SK-N-SH (cell line): ENCODE data around the gene AP1AR. TPM values are rescaled to one million over a fixed set of nuclear protein-coding genes. Genes with fewer than 3 reads are reported as not detected.

ENCODE experiments used
- CTCF ChIA-PET: fragments of 300-600, 350-600 bp; formaldehyde crosslinking; extraction: SDS; loops from one replicate; lab custom pipeline; 2021; lab: Yijun Ruan, JAX
- POLR2A ChIA-PET: fragments of 350-600 bp; sonication (Branson Sonifier 250); formaldehyde crosslinking; extraction: SDS; loops from one replicate; lab custom pipeline; 2020; ENCODE audit warnings: antibody characterized with exemption, inconsistent platforms; lab: Yijun Ruan, JAX
- DNase-seq: peaks from one replicate; pipeline ENCODE4 v3.0.0; 2012
- H2AFZ ChIP-seq: fragments of 200-600 bp; sonication (generic); 2 replicates; pipeline ENCODE4 v1.8.1; 2016; ENCODE audit warnings: antibody characterized with exemption, mild to moderate bottlenecking, low read depth
- H3F3A ChIP-seq: fragments of 200-600 bp; sonication (generic); replicated peaks from 2 replicates; pipeline ENCODE3; 2016; ENCODE audit warnings: antibody characterized with exemption, mild to moderate bottlenecking; ENCODE audit not compliant: insufficient read depth
- H3K27ac ChIP-seq, 2 experiments: fragments of 200-500 bp in 1 of 2; fragments of 200-600 bp in 1 of 2; sonication (Bioruptor generic) in 1 of 2; sonication (generic), shearing (Covaris generic) in 1 of 2; 2 replicates each; pipeline versions ENCODE4 v1.5.1 to v1.6.1; 2014 to 2016; ENCODE audit warnings: low read depth in 2 of 2, inconsistent platforms in 1 of 2, low read length in 1 of 2, mild to moderate bottlenecking in 1 of 2, mixed read lengths in 1 of 2
- H3K27me3 ChIP-seq: fragments of 200-600 bp; sonication (generic), shearing (Covaris generic); 2 replicates; pipeline ENCODE4 v1.6.1; 2016; ENCODE audit warnings: mixed run types; ENCODE audit not compliant: insufficient read depth
- H3K36me3 ChIP-seq, 2 experiments: fragments of 200-500 bp in 1 of 2; fragments of 200-600 bp in 1 of 2; sonication (Bioruptor generic) in 1 of 2; sonication (generic) in 1 of 2; replicated peaks in 1 of 2; 2 replicates each; pipeline versions ENCODE3 to v1.5.1; 2014 to 2016; ENCODE audit warnings: low read length in 1 of 2, mild to moderate bottlenecking in 1 of 2; ENCODE audit not compliant: insufficient read depth in 2 of 2, control insufficient read depth in 1 of 2
- H3K4me1 ChIP-seq, 2 experiments: fragments of 200-500 bp in 1 of 2; fragments of 200-600 bp in 1 of 2; sonication (Bioruptor generic) in 1 of 2; sonication (generic), shearing (Covaris generic) in 1 of 2; 2 replicates each; pipeline versions ENCODE4 v1.5.1 to v1.6.1; 2014 to 2016; ENCODE audit warnings: low read depth in 1 of 2, low read length in 1 of 2, mixed run types in 1 of 2; ENCODE audit not compliant: insufficient read depth in 2 of 2, control insufficient read depth in 1 of 2
- H3K4me2 ChIP-seq: fragments of 200-600 bp; sonication (generic), shearing (Covaris generic); 2 replicates; pipeline ENCODE4 v1.6.1; 2017; ENCODE audit warnings: mixed run types
- H3K4me3 ChIP-seq, 2 experiments: fragments of 200-500 bp in 1 of 2; fragments of 200-600 bp in 1 of 2; sonication (Bioruptor generic) in 1 of 2; sonication (generic), shearing (Covaris generic) in 1 of 2; 2 replicates each; pipeline versions ENCODE4 v1.5.1 to v1.8.1; 2014 to 2016; ENCODE audit warnings: low read depth in 2 of 2, inconsistent platforms in 1 of 2, low read length in 1 of 2, mild to moderate bottlenecking in 1 of 2, mixed read lengths in 1 of 2, moderate library complexity in 1 of 2
- H3K79me2 ChIP-seq: fragments of 200-600 bp; sonication (generic); 2 replicates; pipeline ENCODE4 v1.8.1; 2017; ENCODE audit warnings: mild to moderate bottlenecking; ENCODE audit not compliant: insufficient read depth
- H3K9ac ChIP-seq: fragments of 200-600 bp; sonication (generic); 2 replicates; pipeline ENCODE4 v1.6.1; 2017; ENCODE audit warnings: mixed run types
- H3K9me2 ChIP-seq: fragments of 200-600 bp; sonication (generic); 2 replicates; pipeline ENCODE4 v1.6.1; 2017; ENCODE audit warnings: mixed run types
- H3K9me3 ChIP-seq: fragments of 200-600 bp; sonication (generic); 2 replicates; pipeline ENCODE4 v1.6.1; 2017; ENCODE audit warnings: mixed run types, mild to moderate bottlenecking, moderate library complexity
- H4K20me1 ChIP-seq: fragments of 200-600 bp; sonication (generic); 2 replicates; pipeline ENCODE4 v1.6.1; 2017; ENCODE audit warnings: mild to moderate bottlenecking, mixed run types; ENCODE audit not compliant: insufficient read depth
- CHD2 ChIP-seq: fragments of 150-350 bp; IDR thresholded peaks from 2 replicates; pipeline ENCODE4 v1.6.1; 2018; ENCODE audit warnings: low read length; ENCODE audit not compliant: partially characterized antibody
- ELF1 ChIP-seq: IDR thresholded peaks from 2 replicates; pipeline ENCODE4 v1.4.0; 2012
- EP300 ChIP-seq, 2 experiments: IDR thresholded peaks; 2 replicates each; pipeline versions ENCODE4 v1.4.0 to v1.6.1; 2012; ENCODE audit warnings: borderline replicate concordance in 1 of 2, low read depth in 1 of 2, low read length in 1 of 2
- FOXJ3 ChIP-seq: sonication (generic); formaldehyde crosslinking; IDR thresholded peaks from 2 replicates; pipeline ENCODE4 v1.5.1; 2020; ENCODE audit warnings: mild to moderate bottlenecking, missing genetic modification reagents
- FOXM1 ChIP-seq: IDR thresholded peaks from 2 replicates; pipeline ENCODE4 v1.4.0; 2012; ENCODE audit warnings: low read depth, mild to moderate bottlenecking
- MEF2A ChIP-seq: IDR thresholded peaks from 2 replicates; pipeline ENCODE4 v1.4.0; 2012; ENCODE audit warnings: low read depth, borderline replicate concordance
- MXI1 ChIP-seq: IDR thresholded peaks from 2 replicates; pipeline ENCODE4 v1.6.1; 2012; ENCODE audit warnings: mild to moderate bottlenecking, low read depth, low read length, improper control_type of control experiment
- NRF1 ChIP-seq: IDR thresholded peaks from 2 replicates; pipeline ENCODE4 v1.6.1; 2012; ENCODE audit warnings: low read depth, mild to moderate bottlenecking, low read length
- POLR2AphosphoS5 ChIP-seq: IDR thresholded peaks from 2 replicates; pipeline ENCODE4 v1.6.1; 2012; ENCODE audit warnings: low read depth, low read length
- RFX5 ChIP-seq: IDR thresholded peaks from 2 replicates; pipeline ENCODE4 v1.6.1; 2012; ENCODE audit warnings: mild to moderate bottlenecking, improper control_type of control experiment, low read length
- TCF12 ChIP-seq: IDR thresholded peaks from 2 replicates; pipeline ENCODE4 v1.4.0; 2012
- WGBS: methylation state at CpG from one replicate; pipeline ENCODE4 v1.1.6; 2017; ENCODE audit warnings: low lambda C conversion rate; 5-methylcytosine and 5-hydroxymethylcytosine counted together
- polyA plus RNA-seq, 3 experiments: library from polyadenylated mRNA; depleted of rRNA; stranded (reverse); fragments of >200 nt; gene quantifications; 2 replicates each; pipeline ENCODE4 v1.2.3, GENCODE V29; 2012
- TF ChIP-seq, protein P1 (sequence below): IDR thresholded peaks from 2 replicates; pipeline ENCODE4 v1.4.0; 2012; ENCODE audit warnings: low read depth
- TF ChIP-seq, protein P2 (sequence below): fragments of 150-350 bp; IDR thresholded peaks from 2 replicates; pipeline ENCODE4 v1.6.1; 2017; ENCODE audit warnings: antibody characterized with exemption, low read length, low read depth, borderline replicate concordance
- TF ChIP-seq, protein P3 (sequence below): IDR thresholded peaks from 2 replicates; pipeline ENCODE4 v1.4.0; 2012; ENCODE audit warnings: low read depth, borderline replicate concordance
- TF ChIP-seq, protein P4 (sequence below): IDR thresholded peaks from 2 replicates; pipeline ENCODE4 v1.6.1; 2012; ENCODE audit warnings: mild to moderate bottlenecking, low read depth, low read length, moderate library complexity
- TF ChIP-seq, protein P5 (sequence below): IDR thresholded peaks from 2 replicates; pipeline ENCODE4 v1.4.0; 2012; ENCODE audit warnings: low read depth, borderline replicate concordance

Gene AP1AR
- polyA plus RNA-seq, 1 of the 3 experiments (the other 2 are of a cell fraction) = 8.5 TPM

DNA sequence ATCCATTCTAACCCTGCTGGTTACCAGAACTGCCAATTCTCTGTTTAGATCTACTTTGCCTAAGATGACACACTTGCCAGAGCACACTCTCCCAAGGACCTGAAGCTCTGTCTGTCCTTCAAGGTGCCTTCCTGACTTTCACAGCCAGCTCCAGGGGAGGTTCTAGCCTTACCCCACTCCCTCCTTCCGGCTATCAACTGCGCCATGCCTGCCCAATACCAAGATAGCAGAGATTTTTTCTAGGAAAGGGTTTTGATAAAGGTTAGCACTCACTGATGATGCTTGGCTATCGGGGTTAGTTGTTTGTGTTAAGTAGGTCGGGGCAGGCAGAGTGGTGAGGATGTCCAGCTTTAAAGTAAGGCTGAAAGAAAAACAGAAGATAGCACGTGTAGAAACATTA lies 79.9 kb downstream of the AP1AR start:
- Histone ChIP-seq H3K9ac (no peak overlapping the region), H3K9me3 (no peaks in the 10 kb centered on the region), H3K27me3 (no peaks in the 10 kb centered on the region), H3K4me2 (no peak overlapping the region), H3K79me2 (no peaks in the 10 kb centered on the region), H2AFZ (no peak overlapping the region), H3K4me3 (no peak overlapping the region), H3F3A (no peaks in the 10 kb centered on the region), H3K4me1 (no peaks in the 10 kb centered on the region), H4K20me1 (no peaks in the 10 kb centered on the region), H3K27ac (no peak overlapping the region)
- 84% methylated on average over 5 of the region's 5 CpGs for WGBS
- CTCF ChIA-PET = interaction anchor here (0.9 to 1.4 kb wide), 3 partner anchors 10 to 293 kb away, joined by 3 to 4 read pairs (median 3); no protein-coding TSS in a partner anchor
- POLR2A ChIA-PET = no interaction called here
- no peak for DNase-seq
- TF ChIP-seq RFX5 = no peak
- no peak for TF ChIP-seq NRF1
- TF ChIP-seq POLR2AphosphoS5 = no peak
- TF ChIP-seq, protein P1, sequence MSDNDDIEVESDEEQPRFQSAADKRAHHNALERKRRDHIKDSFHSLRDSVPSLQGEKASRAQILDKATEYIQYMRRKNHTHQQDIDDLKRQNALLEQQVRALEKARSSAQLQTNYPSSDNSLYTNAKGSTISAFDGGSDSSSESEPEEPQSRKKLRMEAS = no peak
- no peak for TF ChIP-seq EP300 (IDR thresholded peaks at IDR 0.05; ENCODE audit: borderline replicate concordance in 1 of 2, low read depth in 1 of 2, low read length in 1 of 2)
- TF ChIP-seq, protein P2, sequence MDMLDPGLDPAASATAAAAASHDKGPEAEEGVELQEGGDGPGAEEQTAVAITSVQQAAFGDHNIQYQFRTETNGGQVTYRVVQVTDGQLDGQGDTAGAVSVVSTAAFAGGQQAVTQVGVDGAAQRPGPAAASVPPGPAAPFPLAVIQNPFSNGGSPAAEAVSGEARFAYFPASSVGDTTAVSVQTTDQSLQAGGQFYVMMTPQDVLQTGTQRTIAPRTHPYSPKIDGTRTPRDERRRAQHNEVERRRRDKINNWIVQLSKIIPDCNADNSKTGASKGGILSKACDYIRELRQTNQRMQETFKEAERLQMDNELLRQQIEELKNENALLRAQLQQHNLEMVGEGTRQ = no peak
- no peak for TF ChIP-seq CHD2
- no peak for TF ChIP-seq ELF1
- TF ChIP-seq TCF12 = no peak
- TF ChIP-seq FOXJ3 = no peak
- TF ChIP-seq FOXM1 = no peak
- no peak for TF ChIP-seq MXI1
- TF ChIP-seq, protein P3, sequence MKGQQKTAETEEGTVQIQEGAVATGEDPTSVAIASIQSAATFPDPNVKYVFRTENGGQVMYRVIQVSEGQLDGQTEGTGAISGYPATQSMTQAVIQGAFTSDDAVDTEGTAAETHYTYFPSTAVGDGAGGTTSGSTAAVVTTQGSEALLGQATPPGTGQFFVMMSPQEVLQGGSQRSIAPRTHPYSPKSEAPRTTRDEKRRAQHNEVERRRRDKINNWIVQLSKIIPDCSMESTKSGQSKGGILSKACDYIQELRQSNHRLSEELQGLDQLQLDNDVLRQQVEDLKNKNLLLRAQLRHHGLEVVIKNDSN = no peak
- TF ChIP-seq, all 33 proteins: peak for 0
- Histone ChIP-seq H3K36me3 (no peaks in the 10 kb centered on the region), H3K9me2 (no peaks in the 10 kb centered on the region)

DNA sequence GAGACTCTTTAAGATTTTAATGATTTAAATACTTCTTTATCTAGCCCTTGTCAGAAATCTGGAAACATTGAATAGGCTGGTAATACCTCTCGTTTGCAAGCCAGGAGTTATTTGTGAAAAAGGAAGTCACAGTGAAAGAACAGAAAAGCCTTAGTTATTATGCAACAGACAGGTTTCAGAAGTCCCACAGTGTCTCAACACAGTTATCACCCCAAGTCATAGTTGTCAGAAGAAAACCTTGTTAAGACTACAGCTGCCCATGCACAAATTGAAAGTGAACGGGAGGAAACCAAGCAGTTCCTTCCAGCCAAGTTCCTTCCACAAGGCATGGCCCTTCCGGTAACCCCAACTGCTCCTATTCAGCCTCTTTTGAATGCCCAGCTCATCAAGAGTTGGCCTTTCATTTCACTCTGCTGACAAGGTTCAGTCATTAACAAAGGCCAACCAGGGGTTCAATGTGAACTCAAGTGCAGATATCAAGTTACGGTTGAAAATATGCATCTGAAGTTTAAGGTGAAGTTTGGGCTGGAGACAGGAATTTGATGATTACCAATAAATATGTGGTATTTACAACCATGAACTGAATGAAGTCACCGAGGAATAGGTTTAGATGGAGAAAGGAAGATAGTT lies 81.1 kb downstream of the AP1AR start:
- no peaks in the 10 kb centered on the region for H3F3A ChIP-seq
- H3K79me2 ChIP-seq = no peaks in the 10 kb centered on the region
- DNase-seq = no peak
- no peaks in the 10 kb centered on the region for H3K9me2 ChIP-seq
- no peaks in the 10 kb centered on the region for H3K9me3 ChIP-seq
- no peak overlapping the region for H2AFZ ChIP-seq
- H3K36me3 ChIP-seq = no peaks in the 10 kb centered on the region
- no peak overlapping the region for H3K4me3 ChIP-seq
- ChIA-PET POLR2A (no interaction called here), CTCF (interaction anchor here (1.0 kb wide), 1 partner anchor 12 kb away, joined by 3 read pairs; no protein-coding TSS in a partner anchor)
- H3K4me1 ChIP-seq = no peaks in the 10 kb centered on the region
- TF ChIP-seq, protein P1 = no peak
- TF ChIP-seq MEF2A = no peak
- no peak for TF ChIP-seq NRF1
- TF ChIP-seq, protein P4, sequence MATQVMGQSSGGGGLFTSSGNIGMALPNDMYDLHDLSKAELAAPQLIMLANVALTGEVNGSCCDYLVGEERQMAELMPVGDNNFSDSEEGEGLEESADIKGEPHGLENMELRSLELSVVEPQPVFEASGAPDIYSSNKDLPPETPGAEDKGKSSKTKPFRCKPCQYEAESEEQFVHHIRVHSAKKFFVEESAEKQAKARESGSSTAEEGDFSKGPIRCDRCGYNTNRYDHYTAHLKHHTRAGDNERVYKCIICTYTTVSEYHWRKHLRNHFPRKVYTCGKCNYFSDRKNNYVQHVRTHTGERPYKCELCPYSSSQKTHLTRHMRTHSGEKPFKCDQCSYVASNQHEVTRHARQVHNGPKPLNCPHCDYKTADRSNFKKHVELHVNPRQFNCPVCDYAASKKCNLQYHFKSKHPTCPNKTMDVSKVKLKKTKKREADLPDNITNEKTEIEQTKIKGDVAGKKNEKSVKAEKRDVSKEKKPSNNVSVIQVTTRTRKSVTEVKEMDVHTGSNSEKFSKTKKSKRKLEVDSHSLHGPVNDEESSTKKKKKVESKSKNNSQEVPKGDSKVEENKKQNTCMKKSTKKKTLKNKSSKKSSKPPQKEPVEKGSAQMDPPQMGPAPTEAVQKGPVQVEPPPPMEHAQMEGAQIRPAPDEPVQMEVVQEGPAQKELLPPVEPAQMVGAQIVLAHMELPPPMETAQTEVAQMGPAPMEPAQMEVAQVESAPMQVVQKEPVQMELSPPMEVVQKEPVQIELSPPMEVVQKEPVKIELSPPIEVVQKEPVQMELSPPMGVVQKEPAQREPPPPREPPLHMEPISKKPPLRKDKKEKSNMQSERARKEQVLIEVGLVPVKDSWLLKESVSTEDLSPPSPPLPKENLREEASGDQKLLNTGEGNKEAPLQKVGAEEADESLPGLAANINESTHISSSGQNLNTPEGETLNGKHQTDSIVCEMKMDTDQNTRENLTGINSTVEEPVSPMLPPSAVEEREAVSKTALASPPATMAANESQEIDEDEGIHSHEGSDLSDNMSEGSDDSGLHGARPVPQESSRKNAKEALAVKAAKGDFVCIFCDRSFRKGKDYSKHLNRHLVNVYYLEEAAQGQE = no peak
- TF ChIP-seq MXI1 = no peak
- TF ChIP-seq, protein P5, sequence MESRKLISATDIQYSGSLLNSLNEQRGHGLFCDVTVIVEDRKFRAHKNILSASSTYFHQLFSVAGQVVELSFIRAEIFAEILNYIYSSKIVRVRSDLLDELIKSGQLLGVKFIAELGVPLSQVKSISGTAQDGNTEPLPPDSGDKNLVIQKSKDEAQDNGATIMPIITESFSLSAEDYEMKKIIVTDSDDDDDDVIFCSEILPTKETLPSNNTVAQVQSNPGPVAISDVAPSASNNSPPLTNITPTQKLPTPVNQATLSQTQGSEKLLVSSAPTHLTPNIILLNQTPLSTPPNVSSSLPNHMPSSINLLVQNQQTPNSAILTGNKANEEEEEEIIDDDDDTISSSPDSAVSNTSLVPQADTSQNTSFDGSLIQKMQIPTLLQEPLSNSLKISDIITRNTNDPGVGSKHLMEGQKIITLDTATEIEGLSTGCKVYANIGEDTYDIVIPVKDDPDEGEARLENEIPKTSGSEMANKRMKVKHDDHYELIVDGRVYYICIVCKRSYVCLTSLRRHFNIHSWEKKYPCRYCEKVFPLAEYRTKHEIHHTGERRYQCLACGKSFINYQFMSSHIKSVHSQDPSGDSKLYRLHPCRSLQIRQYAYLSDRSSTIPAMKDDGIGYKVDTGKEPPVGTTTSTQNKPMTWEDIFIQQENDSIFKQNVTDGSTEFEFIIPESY = no peak
- WGBS = 86% methylated on average over 5 of the region's 5 CpGs
- H3K9ac ChIP-seq = no peak overlapping the region
- H3K4me2 ChIP-seq = no peak overlapping the region
- H4K20me1 ChIP-seq = no peaks in the 10 kb centered on the region
- no peaks in the 10 kb centered on the region for H3K27me3 ChIP-seq
- no peak overlapping the region for H3K27ac ChIP-seq
